GM21381 (cell line): Measurements from ENCODE around the gene SDHA.
"Not testable (repeated sequence)": the region's sequence is repeated elsewhere in the genome, so short reads cannot be mapped to it uniquely, and the experiment has no call there.

Source experiments
- ATAC-seq: cut with Tn5 transposase; IDR thresholded peaks from one replicate; pipeline ENCODE4 v1.9.1; 2021; ENCODE audit warnings: mild to moderate bottlenecking, moderate library complexity; ENCODE audit not compliant: unreplicated experiment

SDHA gene

DNA sequence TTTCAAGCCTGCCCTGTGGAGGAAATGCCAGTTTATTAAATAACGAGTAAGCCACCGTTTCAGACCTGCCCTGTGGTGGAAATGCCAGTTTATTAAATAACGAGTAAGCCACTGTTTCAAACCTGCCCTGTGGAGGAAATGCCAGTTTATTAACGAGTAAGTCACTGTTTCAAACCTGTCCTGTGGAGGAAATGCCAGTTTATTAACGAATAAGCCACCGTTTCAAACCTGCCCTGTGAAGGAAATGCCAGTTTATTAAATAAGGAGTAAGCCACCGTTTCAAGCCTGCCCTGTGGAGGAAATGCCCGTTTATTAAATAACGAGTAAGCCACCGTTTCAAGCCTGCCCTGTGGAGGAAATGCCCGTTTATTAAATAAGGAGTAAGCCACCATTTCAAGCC is 33.9 kb downstream of the SDHA start:
- ATAC-seq, result not testable (repeated sequence)

DNA sequence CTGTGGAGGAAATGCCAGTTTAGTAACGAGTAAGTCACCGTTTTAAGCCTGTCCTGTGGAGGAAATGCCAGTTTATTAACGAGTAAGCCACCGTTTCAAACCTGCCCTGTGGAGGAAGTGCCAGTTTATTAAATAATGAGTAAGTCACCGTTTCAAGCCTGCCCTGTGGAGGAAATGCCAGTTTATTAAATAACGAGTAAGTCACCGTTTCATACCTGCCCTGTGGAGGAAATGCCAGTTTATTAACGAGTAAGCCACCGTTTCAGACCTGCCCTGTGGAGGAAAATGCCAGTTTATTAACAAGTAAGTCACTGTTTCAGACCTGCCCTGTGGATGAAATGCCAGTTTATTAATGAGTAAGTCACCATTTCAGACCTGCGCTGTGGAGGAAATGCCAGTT is 34.4 kb downstream of the SDHA start:
- no peak for ATAC-seq

- not testable (repeated sequence) for ATAC-seq
These were observed 36.2 kb downstream of the SDHA start for GRCh38 chr5:254322-254721.

DNA sequence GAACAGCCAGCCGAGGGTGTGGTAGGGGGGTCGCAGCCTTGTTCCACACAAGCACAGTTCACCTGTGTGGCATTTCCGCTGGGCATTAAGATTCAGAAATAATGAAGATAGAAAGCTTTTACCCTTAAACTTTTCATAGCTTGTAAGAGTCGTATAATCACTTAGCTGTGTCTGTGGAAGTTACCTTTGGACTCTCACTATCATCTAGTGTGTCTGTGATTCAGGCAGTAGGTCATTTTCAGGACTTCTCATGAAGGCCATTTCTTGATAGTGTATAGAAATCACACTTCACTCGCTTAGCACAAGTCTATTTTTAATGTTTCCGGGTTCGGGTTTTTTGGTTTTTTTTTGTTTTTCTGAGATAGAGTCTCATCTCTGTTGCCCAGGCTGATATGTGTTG is 37.0 kb downstream of the SDHA start:
- not testable (repeated sequence) for ATAC-seq

- ATAC-seq, result not testable (repeated sequence)
These were observed 38.2 kb downstream of the SDHA start for GRCh38 chr5:256347-256746.

GRCh38 chr5:257148-257547 is 39.0 kb downstream of the SDHA start:
- ATAC-seq, result no peak

- ATAC-seq, result not testable (repeated sequence)
These were observed 45.3 kb downstream of the SDHA start for GRCh38 chr5:263275-263974.

- no peak for ATAC-seq
These were observed 46.2 kb downstream of the SDHA start for GRCh38 chr5:264338-264737.

- not testable (repeated sequence) for ATAC-seq
These were observed 48.3 kb downstream of the SDHA start for GRCh38 chr5:266311-267026.

DNA sequence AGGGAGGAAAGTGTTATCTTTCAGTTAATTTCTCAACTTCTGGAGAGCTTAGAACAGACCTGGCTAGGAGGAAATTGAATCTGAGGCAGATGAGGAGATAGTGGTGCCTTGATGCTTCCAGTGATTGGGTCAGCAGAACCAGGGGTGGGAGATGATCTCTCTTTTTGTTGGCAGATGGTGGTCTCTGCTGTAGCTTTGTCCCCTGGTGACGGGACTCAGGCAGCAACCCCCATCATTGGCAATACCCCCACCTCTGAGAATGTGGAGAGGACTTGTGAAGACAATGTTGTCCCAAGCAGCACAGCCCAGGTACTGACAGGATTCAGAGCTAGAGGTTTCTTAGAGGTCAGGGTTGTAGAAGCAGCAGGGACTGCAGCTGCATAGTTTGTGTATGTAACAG is 49.6 kb downstream of the SDHA start:
- ATAC-seq, result no peak

GRCh38 chr5:270340-270739 is 52.2 kb downstream of the SDHA start:
- ATAC-seq, result no peak

DNA sequence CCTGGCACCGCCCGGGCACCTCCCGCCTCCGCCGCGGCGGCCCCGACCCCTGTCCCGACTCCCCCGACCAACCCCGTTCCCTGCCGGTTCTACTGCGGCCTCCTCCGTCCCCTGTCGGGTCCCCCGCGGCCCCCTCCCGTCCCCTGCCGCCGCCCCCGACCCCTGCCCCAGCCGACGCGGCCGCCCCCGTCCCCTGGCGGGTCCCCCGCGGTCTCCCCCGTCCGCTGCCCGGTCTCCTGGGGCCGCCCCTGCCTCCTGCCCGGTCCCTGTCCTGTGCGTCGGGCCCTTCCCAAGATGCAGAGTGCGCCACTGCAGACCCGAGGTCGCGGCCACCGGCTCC is 53.7 kb downstream of the SDHA start:
- ATAC-seq, result not testable (repeated sequence)

GRCh38 chr5:273091-273490 is 55.0 kb downstream of the SDHA start:
- ATAC-seq, result not testable (repeated sequence)

DNA sequence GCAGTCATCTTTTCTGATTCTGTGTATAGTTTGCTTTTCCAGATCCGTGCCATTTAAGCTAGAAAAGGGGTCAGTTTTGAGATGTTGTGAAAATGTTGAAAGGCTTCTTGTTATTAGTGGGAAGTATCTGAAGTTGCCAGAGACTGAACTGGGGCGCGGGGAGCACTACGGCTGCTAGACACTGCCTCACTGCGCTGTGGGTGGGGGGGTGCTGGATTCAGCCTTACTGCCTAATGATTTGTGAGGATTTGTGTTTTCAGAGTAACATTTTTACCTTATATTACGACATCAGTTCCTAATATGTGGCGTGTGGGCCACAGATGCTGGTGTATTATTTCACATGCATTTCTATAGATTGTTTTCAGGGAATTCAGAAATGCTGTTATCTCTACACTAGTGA is 55.4 kb downstream of the SDHA start:
- not testable (repeated sequence) for ATAC-seq

DNA sequence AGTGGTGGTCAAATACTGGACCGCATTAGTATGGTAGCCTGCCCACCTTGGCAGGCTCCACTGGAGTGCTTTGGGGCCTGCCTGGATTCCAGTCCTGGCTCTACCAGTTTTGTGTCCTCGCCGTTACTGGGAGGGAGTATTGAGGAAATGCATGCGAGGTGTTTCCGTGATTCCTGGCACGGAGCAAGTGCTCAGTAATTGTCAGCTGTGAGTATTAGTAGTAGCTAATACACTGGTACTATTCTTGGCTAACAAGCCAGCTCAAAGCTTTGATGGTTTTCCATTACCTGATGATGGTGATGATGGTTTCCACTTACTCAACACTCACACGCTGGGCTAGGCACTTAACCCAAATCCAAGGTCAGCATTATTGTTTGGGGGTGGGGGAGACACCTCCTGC is 56.2 kb downstream of the SDHA start:
- not testable (repeated sequence) for ATAC-seq

GRCh38 chr5:278646-279045 is 60.5 kb downstream of the SDHA start:
- ATAC-seq, result no peak

DNA sequence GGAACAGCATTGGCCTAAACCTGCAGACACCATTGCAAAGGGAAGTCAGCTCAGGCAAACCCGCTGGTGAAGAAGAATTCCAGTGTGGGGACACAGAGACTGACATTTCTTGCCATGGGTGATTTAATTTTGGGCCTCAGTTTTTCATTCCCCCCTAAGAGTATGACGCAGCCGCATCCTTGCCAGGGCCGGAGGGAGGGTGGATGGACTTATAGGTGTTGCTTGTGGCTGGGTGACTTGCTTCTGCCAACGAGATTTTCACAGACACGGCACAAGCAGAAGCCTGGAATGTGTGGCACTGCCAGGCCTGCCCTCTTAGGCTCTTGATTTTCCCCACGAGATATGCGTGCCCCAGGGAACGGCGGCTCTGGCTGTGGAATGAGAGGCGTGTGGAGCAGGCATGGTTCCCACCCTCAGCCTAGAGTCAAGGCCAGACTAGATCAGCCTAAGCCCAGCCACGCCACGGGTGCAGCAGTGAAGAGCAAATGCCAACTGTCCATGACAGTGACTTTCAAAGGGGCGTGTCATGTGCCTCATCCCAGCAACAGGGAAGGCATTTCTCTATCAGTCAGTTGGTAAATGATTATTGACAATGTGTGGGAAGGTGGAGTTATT is 61.0 kb downstream of the SDHA start:
- ATAC-seq, result not testable (repeated sequence)

DNA sequence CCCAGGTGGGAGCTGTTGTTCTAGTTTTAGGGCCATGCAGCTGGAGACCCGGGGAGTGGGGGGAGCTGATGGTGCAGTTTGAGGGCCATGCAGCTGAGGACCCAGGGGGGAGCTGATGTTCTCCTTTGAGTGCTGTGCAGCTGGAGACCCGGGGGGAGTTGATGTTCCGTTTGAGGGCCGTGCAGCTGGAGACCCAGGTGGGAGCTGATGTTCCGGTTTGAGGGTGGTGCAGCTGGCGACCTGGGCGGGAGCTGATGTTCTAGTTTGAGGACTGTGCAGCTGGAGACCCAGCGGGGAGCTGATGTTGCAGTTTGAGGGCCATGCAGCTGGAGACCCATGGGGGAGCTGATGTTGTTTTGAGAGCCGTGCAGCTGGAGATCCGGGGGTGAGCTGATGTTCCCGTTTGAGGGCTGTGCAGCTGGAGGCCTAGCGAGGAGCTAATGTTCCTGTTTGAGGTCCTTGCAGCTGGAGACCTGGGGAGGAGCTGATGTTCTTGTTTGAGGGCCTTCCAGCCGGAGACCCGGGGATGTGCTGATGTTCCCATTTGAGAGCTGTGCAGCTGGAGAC is 68.0 kb downstream of the SDHA start:
- ATAC-seq, result no peak

- not testable (repeated sequence) for ATAC-seq
These were observed 72.1 kb downstream of the SDHA start for GRCh38 chr5:290200-290599.

- ATAC-seq, result not testable (repeated sequence)
These were observed 73.2 kb downstream of the SDHA start for GRCh38 chr5:291345-291744.

GRCh38 chr5:294788-295187 is 76.7 kb downstream of the SDHA start:
- ATAC-seq, result not testable (repeated sequence)

DNA sequence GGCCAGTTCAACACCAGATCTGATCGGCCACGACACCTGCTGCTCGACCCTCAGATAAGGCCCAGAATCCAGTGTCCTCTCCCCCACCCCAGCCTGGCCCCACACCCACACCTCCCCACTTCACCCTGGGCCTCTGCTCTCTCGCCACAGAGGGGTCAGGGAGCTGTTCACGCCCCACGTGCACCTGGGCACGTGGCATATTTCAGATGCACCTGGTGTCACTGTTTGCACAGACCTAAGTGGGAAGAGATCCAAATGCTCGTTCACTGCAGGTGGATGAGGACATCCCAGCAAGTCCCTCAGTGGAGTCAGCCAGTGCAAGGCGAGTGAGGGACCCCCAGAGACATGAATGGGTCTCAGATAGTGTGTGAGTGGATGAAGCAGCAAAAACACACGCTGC is 78.1 kb downstream of the SDHA start:
- not testable (repeated sequence) for ATAC-seq
